ENCODE measurements around the gene ACOT8. TPM values are rescaled to one million over a fixed set of nuclear protein-coding genes. Genes with fewer than 3 reads are reported as not detected.

The ACOT8 gene
- total RNA-seq, 1 experiment from 2014 or later, result 38.1 TPM

DNA sequence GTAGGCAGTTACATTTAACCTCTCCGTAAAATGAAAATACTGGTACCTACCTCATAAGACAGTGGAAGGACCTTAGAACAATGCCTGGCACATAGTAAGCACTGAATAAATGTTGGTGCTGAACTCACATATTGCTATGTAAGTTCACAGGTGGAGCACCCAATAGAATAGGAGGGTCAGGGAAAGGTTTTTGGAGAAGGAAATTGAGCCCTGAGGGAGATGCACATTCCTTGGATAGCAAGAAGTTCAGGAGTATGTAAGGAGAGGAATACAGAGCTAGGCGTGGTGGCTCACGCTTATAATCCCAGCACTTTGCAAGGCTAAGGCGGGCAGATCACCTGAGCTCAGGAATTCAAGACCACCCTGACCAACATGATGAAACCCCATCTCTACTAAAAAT is 37.7 kb downstream of the ACOT8 start (continued):
- TF ChIP-seq ARID4B (CRISPR knock-in tag; IDR thresholded peaks at IDR 0.05; ENCODE audit: borderline replicate concordance) (no peak), ESRRA (CRISPR knock-in tag; IDR thresholded peaks at IDR 0.05; ENCODE audit: borderline replicate concordance) (no peak), RORB (CRISPR knock-in tag; IDR thresholded peaks at IDR 0.05) (no peak), TEAD4 (CRISPR knock-in tag; IDR thresholded peaks at IDR 0.05) (no peak), SMAD4 (CRISPR knock-in tag; IDR thresholded peaks at IDR 0.05) (no peak), ZNF121 (CRISPR knock-in tag; IDR thresholded peaks at IDR 0.05) (no peak)

GRCh38 chr20:45818239-45818638 is 39.0 kb downstream of the ACOT8 start:
- peaks cover 8% of the 10 kb centered on the region for H3K27me3 Mint-ChIP-seq (ENCODE audit: low read depth)
- CTCF ChIA-PET, result interaction anchor here (1.7 to 2.8 kb wide), 2 partner anchors 47 to 72 kb away, joined by 6 to 9 read pairs; no protein-coding TSS in a partner anchor

More at GRCh38 chr20:45818239-45818638, 39.0 kb downstream of the ACOT8 start:
- H3K9me3 Mint-ChIP-seq, result no peaks in the 10 kb centered on the region
- ATAC-seq (no peak), DNase-seq (ENCODE audit: low spot score) (no peak)
- peaks cover 22% of the 10 kb centered on the region for H3K4me1 Mint-ChIP-seq
- H3K36me3 Mint-ChIP-seq, result peaks cover 33% of the 10 kb centered on the region
- no peak overlapping the region for H3K4me3 Mint-ChIP-seq
- POLR2A ChIA-PET, result no interaction called here
- TF ChIP-seq KAT7 (CRISPR knock-in tag; IDR thresholded peaks at IDR 0.05; ENCODE audit: borderline replicate concordance) (no peak), USF1 (CRISPR knock-in tag; IDR thresholded peaks at IDR 0.05) (no peak), ATF2 (CRISPR knock-in tag; IDR thresholded peaks at IDR 0.05; ENCODE audit: borderline replicate concordance, low read depth) (no peak), NR3C1 (CRISPR knock-in tag; conservative IDR thresholded peaks at IDR 0.05; ENCODE audit: low read depth) (no peak), IRF2 (CRISPR knock-in tag; IDR thresholded peaks at IDR 0.05; ENCODE audit: borderline replicate concordance, low read depth) (no peak), RORB (CRISPR knock-in tag; IDR thresholded peaks at IDR 0.05) (no peak), TEAD4 (CRISPR knock-in tag; IDR thresholded peaks at IDR 0.05) (no peak), MXD4 (CRISPR knock-in tag; IDR thresholded peaks at IDR 0.05; ENCODE audit: borderline replicate concordance) (no peak), ZBTB21 (CRISPR knock-in tag; IDR thresholded peaks at IDR 0.05; ENCODE audit: borderline replicate concordance) (no peak), ZNF512 (CRISPR knock-in tag; IDR thresholded peaks at IDR 0.05; ENCODE audit: borderline replicate concordance) (no peak), FOXP4 (CRISPR knock-in tag; IDR thresholded peaks at IDR 0.05) (no peak)
- TF ChIP-seq, protein P1, sequence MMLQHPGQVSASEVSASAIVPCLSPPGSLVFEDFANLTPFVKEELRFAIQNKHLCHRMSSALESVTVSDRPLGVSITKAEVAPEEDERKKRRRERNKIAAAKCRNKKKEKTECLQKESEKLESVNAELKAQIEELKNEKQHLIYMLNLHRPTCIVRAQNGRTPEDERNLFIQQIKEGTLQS (CRISPR knock-in tag; conservative IDR thresholded peaks at IDR 0.05), result no peak
- TF ChIP-seq, protein P2, sequence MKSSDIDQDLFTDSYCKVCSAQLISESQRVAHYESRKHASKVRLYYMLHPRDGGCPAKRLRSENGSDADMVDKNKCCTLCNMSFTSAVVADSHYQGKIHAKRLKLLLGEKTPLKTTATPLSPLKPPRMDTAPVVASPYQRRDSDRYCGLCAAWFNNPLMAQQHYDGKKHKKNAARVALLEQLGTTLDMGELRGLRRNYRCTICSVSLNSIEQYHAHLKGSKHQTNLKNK (CRISPR knock-in tag; IDR thresholded peaks at IDR 0.05), result no peak
- TF ChIP-seq, protein P3, sequence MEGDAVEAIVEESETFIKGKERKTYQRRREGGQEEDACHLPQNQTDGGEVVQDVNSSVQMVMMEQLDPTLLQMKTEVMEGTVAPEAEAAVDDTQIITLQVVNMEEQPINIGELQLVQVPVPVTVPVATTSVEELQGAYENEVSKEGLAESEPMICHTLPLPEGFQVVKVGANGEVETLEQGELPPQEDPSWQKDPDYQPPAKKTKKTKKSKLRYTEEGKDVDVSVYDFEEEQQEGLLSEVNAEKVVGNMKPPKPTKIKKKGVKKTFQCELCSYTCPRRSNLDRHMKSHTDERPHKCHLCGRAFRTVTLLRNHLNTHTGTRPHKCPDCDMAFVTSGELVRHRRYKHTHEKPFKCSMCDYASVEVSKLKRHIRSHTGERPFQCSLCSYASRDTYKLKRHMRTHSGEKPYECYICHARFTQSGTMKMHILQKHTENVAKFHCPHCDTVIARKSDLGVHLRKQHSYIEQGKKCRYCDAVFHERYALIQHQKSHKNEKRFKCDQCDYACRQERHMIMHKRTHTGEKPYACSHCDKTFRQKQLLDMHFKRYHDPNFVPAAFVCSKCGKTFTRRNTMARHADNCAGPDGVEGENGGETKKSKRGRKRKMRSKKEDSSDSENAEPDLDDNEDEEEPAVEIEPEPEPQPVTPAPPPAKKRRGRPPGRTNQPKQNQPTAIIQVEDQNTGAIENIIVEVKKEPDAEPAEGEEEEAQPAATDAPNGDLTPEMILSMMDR (IDR thresholded peaks at IDR 0.05), result no peak
- TF ChIP-seq, protein P4, sequence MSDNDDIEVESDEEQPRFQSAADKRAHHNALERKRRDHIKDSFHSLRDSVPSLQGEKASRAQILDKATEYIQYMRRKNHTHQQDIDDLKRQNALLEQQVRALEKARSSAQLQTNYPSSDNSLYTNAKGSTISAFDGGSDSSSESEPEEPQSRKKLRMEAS (CRISPR knock-in tag; IDR thresholded peaks at IDR 0.05), result no peak
- TF ChIP-seq, protein P5, sequence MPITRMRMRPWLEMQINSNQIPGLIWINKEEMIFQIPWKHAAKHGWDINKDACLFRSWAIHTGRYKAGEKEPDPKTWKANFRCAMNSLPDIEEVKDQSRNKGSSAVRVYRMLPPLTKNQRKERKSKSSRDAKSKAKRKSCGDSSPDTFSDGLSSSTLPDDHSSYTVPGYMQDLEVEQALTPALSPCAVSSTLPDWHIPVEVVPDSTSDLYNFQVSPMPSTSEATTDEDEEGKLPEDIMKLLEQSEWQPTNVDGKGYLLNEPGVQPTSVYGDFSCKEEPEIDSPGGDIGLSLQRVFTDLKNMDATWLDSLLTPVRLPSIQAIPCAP (CRISPR knock-in tag; IDR thresholded peaks at IDR 0.05), result no peak
- peak overlapping the region; percentile 95 for H3K27ac Mint-ChIP-seq
